Thyroid gland (tissue), 4 donors: ENCODE measurements around the gene MPIG6B. TPM values are rescaled to one million over a fixed set of nuclear protein-coding genes. Genes with fewer than 3 reads are reported as not detected.
A peak's percentile ranks its signal among the peaks of the same experiment; 100 is the strongest.

Source experiments
- DNase-seq, 2 donors: peaks; one replicate each; pipeline ENCODE4 v3.0.0-alpha.2; 2019
- H3K27ac ChIP-seq, 3 donors: fragments of 200-600 bp; sonication (generic); 1 replicate in 2 of 3; 2 replicates in 1 of 3; pipeline ENCODE4 v1.5.1; 2016 to 2019; ENCODE audit warnings: mild to moderate bottlenecking in 1 of 3, moderate library complexity in 1 of 3
- H3K27me3 ChIP-seq: fragments of 200-600 bp; sonication (generic); one replicate; pipeline ENCODE4 v1.5.1; 2019
- H3K36me3 ChIP-seq, 2 donors: fragments of 200-600 bp; sonication (generic); one replicate each; pipeline ENCODE4 v1.5.1; 2016 to 2019
- H3K4me1 ChIP-seq, 2 donors: fragments of 200-600 bp; sonication (generic); one replicate each; pipeline ENCODE4 v1.5.1; 2017 to 2019
- H3K4me3 ChIP-seq, 3 donors: fragments of 200-600 bp; sonication (generic); replicated peaks in 1 of 3; 1 replicate in 2 of 3; 2 replicates in 1 of 3; pipeline ENCODE4 v1.5.1; 2016; ENCODE audit warnings: mild to moderate bottlenecking in 1 of 3
- H3K9me3 ChIP-seq: fragments of 200-600 bp; sonication (generic); one replicate; pipeline ENCODE4 v1.5.1; 2017
- POLR2A ChIP-seq, 2 donors: fragments of 450-650 bp; IDR thresholded peaks; one replicate each; pipeline ENCODE4 v1.6.1; 2017; ENCODE audit warnings: antibody characterized with exemption in 2 of 2, mild to moderate bottlenecking in 2 of 2, moderate library complexity in 1 of 2
- WGBS, 2 donors: methylation state at CpG; one replicate each; pipeline ENCODE4 v1.1.5; 2017; 5-methylcytosine and 5-hydroxymethylcytosine counted together
- intact Hi-C: fragments of 100-400 bp; cut with DNase I; formaldehyde crosslinking; loops from one replicate; pipeline ENCODE4 v1.15.1; 2023
- total RNA-seq, 4 donors: library from RNA; depleted of rRNA; stranded (reverse); fragments of >200 nt; gene quantifications; one replicate each; pipeline ENCODE4 v1.2.3, GENCODE V29; 2016
- TF ChIP-seq, protein P1 (sequence below), 6 experiments: fragments of 200-600 bp in 3 of 6; fragments of 450-650 bp in 3 of 6; sonication (generic) in 3 of 6; IDR thresholded peaks; one replicate each; pipeline ENCODE4 v1.5.1; 2016 to 2019; ENCODE audit warnings: antibody characterized with exemption in 6 of 6, mild to moderate bottlenecking in 2 of 6, inconsistent platforms in 1 of 6, moderate library complexity in 1 of 6

The MPIG6B gene
- total RNA-seq, 4 donors from 2014 or later, result 0.54 to 1.8 TPM; not detected in 2

- peaks cover 0 to 4% of the 10 kb centered on the region in 2 donors for H3K36me3 ChIP-seq
- H3K9me3 ChIP-seq, result no peaks in the 10 kb centered on the region
- H3K4me1 ChIP-seq, result peaks cover 20 to 21% of the 10 kb centered on the region in 2 donors
- peak; percentile 100 for DNase-seq
- WGBS, 2 donors, result 1% methylated on average over 46 to 51 of the region's 54 CpGs
- H3K27me3 ChIP-seq, result no peaks in the 10 kb centered on the region
- TF ChIP-seq, protein P1, sequence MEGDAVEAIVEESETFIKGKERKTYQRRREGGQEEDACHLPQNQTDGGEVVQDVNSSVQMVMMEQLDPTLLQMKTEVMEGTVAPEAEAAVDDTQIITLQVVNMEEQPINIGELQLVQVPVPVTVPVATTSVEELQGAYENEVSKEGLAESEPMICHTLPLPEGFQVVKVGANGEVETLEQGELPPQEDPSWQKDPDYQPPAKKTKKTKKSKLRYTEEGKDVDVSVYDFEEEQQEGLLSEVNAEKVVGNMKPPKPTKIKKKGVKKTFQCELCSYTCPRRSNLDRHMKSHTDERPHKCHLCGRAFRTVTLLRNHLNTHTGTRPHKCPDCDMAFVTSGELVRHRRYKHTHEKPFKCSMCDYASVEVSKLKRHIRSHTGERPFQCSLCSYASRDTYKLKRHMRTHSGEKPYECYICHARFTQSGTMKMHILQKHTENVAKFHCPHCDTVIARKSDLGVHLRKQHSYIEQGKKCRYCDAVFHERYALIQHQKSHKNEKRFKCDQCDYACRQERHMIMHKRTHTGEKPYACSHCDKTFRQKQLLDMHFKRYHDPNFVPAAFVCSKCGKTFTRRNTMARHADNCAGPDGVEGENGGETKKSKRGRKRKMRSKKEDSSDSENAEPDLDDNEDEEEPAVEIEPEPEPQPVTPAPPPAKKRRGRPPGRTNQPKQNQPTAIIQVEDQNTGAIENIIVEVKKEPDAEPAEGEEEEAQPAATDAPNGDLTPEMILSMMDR (IDR thresholded peaks at IDR 0.05), result no peak
- TF ChIP-seq POLR2A (IDR thresholded peaks at IDR 0.05), result peak; percentile 82 to 97
- intact Hi-C loops, result loop anchor here (5.0 kb wide), 1 partner anchor 34 kb away; the partner anchor contains the start of gene CLIC1
- H3K4me3 ChIP-seq, result peak within 1 kb of the TSS; percentile 33 to 90 (median 75)
- H3K27ac ChIP-seq, result peak within 1 kb of the TSS; percentile 95 to 99 (median 96)
Measured at GRCh38 chr6:31702819-31703716, 20.1 kb upstream of the MPIG6B start, which contains the start of gene ABHD16A. ABHD16A (minus strand) TSS chr6:31703324; CDS start chr6:31703281, 43 bp downstream.

DNA sequence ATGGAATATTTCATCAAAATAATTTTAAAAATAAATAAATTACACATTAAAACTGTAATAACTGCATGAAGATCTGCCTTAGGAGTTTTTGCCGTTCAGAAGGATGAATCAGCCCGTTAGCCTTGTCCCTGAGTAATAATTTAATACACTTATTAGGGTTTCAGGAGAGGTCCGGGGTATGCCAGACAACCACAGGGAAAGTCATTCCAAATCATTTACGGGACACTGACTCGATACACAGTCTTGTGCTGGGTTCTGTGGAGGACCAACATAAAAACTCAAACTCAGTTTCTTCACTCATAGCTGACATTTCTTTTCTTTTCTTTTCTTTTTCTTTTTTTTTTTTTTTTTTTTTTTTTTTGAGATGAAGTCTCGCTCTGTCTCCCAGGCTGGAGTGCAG lies 17.2 kb upstream of the MPIG6B start:
- H3K36me3 ChIP-seq, result no peaks in the 10 kb centered on the region
- 93% methylated on average over 6 of the region's 6 CpGs for WGBS, 2 donors

DNA sequence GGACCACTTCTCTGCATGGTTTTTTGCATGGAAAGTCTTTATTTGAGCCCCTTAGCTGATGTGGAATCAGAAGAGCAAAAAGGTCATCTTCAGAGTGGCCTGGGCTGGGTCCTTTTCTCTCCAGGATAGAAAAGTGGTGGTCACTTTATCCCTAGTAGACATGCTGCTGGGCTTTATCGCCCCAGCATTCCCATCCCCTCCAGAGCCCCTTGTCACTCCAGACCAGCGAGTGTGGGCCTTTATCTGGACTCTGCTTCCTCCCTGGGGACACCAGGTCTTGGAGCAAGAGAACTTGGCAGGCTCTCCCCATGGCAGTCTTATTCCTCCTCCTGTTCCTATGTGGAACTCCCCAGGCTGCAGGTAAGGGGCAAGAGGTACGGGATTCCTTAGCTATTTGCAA lies 16.6 kb upstream of the MPIG6B start, which contains the start of gene LY6G6F:
Gene LY6G6F (plus strand): TSS at position 268 of the 400 bp plus-strand sequence. CDS start 41 bp downstream, at position 309.
- TF ChIP-seq POLR2A (IDR thresholded peaks at IDR 0.05), result no peak
- TF ChIP-seq, protein P1 (IDR thresholded peaks at IDR 0.05), result no peak
- H3K9me3 ChIP-seq, result no peaks in the 10 kb centered on the region
- H3K27ac ChIP-seq, result no peak within 1 kb of the TSS
- no peak within 1 kb of the TSS for H3K4me3 ChIP-seq
- intact Hi-C loops, result no loop called here
- WGBS, 2 donors, result 51 to 69% methylated on average over 3 of the region's 3 CpGs
- peaks cover 10 to 17% of the 10 kb centered on the region in 2 donors for H3K4me1 ChIP-seq
- H3K27me3 ChIP-seq, result no peaks in the 10 kb centered on the region
- no peak for DNase-seq
- no peaks in the 10 kb centered on the region for H3K36me3 ChIP-seq

More for the DNA sequence above, 17.2 kb upstream of the MPIG6B start:
- Histone ChIP-seq H3K27ac (no peak overlapping the region), H3K27me3 (no peaks in the 10 kb centered on the region), H3K4me1 (peaks cover 17 to 23% of the 10 kb centered on the region in 2 donors), H3K4me3 (no peak overlapping the region), H3K9me3 (no peaks in the 10 kb centered on the region)
- no peak for DNase-seq
- intact Hi-C loops, result no loop called here
- TF ChIP-seq, protein P1 (IDR thresholded peaks at IDR 0.05), result no peak
- TF ChIP-seq POLR2A (IDR thresholded peaks at IDR 0.05), result no peak

- WGBS, 2 donors, result 80 to 88% methylated on average over 10 of the region's 10 CpGs
Measured at GRCh38 chr6:31707701-31708100, 15.5 kb upstream of the MPIG6B start.

More at GRCh38 chr6:31707701-31708100, 15.5 kb upstream of the MPIG6B start:
- intact Hi-C loops, result no loop called here
- Histone ChIP-seq H3K36me3 (no peaks in the 10 kb centered on the region), H3K4me1 (peaks cover 0 to 13% of the 10 kb centered on the region in 2 donors), H3K27ac (no peak overlapping the region), H3K4me3 (no peak overlapping the region), H3K9me3 (no peaks in the 10 kb centered on the region), H3K27me3 (no peaks in the 10 kb centered on the region)
- DNase-seq, result no peak
- TF ChIP-seq, protein P1 (IDR thresholded peaks at IDR 0.05), result no peak
- TF ChIP-seq POLR2A (IDR thresholded peaks at IDR 0.05), result no peak
